IMR-90 (cell line): ENCODE data around the gene TRMT2A. TPM values are rescaled to one million over a fixed set of nuclear protein-coding genes. Genes with fewer than 3 reads are reported as not detected.

Source experiments
- ATAC-seq: fragments of 200-7000 bp; cut with Tn5 transposase; 2 replicates; pipeline ENCODE4 v1.9.1; 2020; ENCODE audit warnings: low read depth, mild to moderate bottlenecking, moderate library complexity
- BruUV-seq: library from RNA; stranded (reverse); fragments of 400-500 nt; replicated peaks from 2 replicates; lab custom pipeline; 2021; lab: Mats Ljungman, UMichigan
- CTCF ChIA-PET: fragments of 300-600 bp; formaldehyde crosslinking; extraction: SDS; loops from one replicate; lab custom pipeline; 2021; ENCODE audit warnings: antibody characterized with exemption; lab: Yijun Ruan, JAX
- POLR2A ChIA-PET: fragments of 300-600 bp; sonication (Branson Sonifier 250); formaldehyde crosslinking; loops from one replicate; lab custom pipeline; 2022; ENCODE audit warnings: antibody characterized with exemption; ENCODE audit not compliant: unreplicated experiment; lab: Charles Lee
- DNase-seq: peaks from one replicate; pipeline ENCODE4 v3.0.0; 2013
- H2AFZ ChIP-seq: replicated peaks from 2 replicates; pipeline ENCODE3; 2013; ENCODE audit warnings: low read length, mild to moderate bottlenecking; ENCODE audit not compliant: poor library complexity
- H2AK5ac ChIP-seq: 2 replicates; pipeline ENCODE4 v1.6.1; 2013; ENCODE audit warnings: low read depth, low read length, inconsistent platforms
- H2AK9ac ChIP-seq: replicated peaks from 2 replicates; pipeline ENCODE3; 2013; ENCODE audit warnings: mild to moderate bottlenecking, low read depth, low read length, moderate library complexity; ENCODE audit not compliant: poor library complexity
- H2BK120ac ChIP-seq: 2 replicates; pipeline ENCODE4 v1.6.1; 2013; ENCODE audit warnings: low read depth, low read length, inconsistent platforms
- H2BK15ac ChIP-seq: 3 replicates; pipeline ENCODE4 v1.6.1; 2013; ENCODE audit warnings: low read depth, low read length, inconsistent platforms
- H2BK20ac ChIP-seq: 2 replicates; pipeline ENCODE4 v1.6.1; 2013; ENCODE audit warnings: low read depth, mild to moderate bottlenecking, inconsistent platforms, low read length, moderate library complexity
- H2BK5ac ChIP-seq: 2 replicates; pipeline ENCODE4 v1.6.1; 2013; ENCODE audit warnings: mild to moderate bottlenecking, low read depth, low read length, inconsistent platforms; ENCODE audit not compliant: poor library complexity, severe bottlenecking
- H3K14ac ChIP-seq: replicated peaks from 2 replicates; pipeline ENCODE4 v1.6.1; 2013; ENCODE audit warnings: low read depth, low read length, inconsistent platforms
- H3K18ac ChIP-seq: 2 replicates; pipeline ENCODE4 v1.6.1; 2013; ENCODE audit warnings: low read depth, low read length, control low read depth
- H3K23ac ChIP-seq: 2 replicates; pipeline ENCODE4 v1.6.1; 2013; ENCODE audit warnings: low read depth, low read length, inconsistent platforms
- H3K27ac ChIP-seq: 2 replicates; pipeline ENCODE4 v1.5.1; 2013; ENCODE audit warnings: mild to moderate bottlenecking, control low read depth, low read length; ENCODE audit not compliant: insufficient read depth
- H3K27me3 ChIP-seq: 2 replicates; pipeline ENCODE4 v1.6.1; 2013; ENCODE audit warnings: low read length; ENCODE audit not compliant: control insufficient read depth, insufficient read depth
- H3K36me3 ChIP-seq: 2 replicates; pipeline ENCODE4 v1.6.1; 2013; ENCODE audit warnings: low read length, mixed read lengths; ENCODE audit not compliant: control insufficient read depth, insufficient read depth
- H3K4ac ChIP-seq: 2 replicates; pipeline ENCODE4 v1.6.1; 2013; ENCODE audit warnings: low read depth, low read length, inconsistent platforms
- H3K4me1 ChIP-seq: 2 replicates; pipeline ENCODE4 v1.6.1; 2013; ENCODE audit warnings: low read length, mixed read lengths; ENCODE audit not compliant: control insufficient read depth, insufficient read depth
- H3K4me2 ChIP-seq: 2 replicates; pipeline ENCODE4 v1.6.1; 2013; ENCODE audit warnings: low read depth, mild to moderate bottlenecking, control low read depth, low read length, moderate library complexity
- H3K4me3 ChIP-seq: 2 replicates; pipeline ENCODE4 v1.5.1; 2013; ENCODE audit warnings: low read depth, mild to moderate bottlenecking, control low read depth, low read length, moderate library complexity; ENCODE audit not compliant: insufficient read depth
- H3K56ac ChIP-seq: 2 replicates; pipeline ENCODE4 v1.6.1; 2013; ENCODE audit warnings: low read length, inconsistent platforms; ENCODE audit not compliant: insufficient read depth; ENCODE audit errors: extremely low read depth
- H3K79me1 ChIP-seq, 2 experiments: 2 replicates each; pipeline ENCODE4 v1.6.1; 2013; ENCODE audit warnings: low read length in 2 of 2, inconsistent platforms in 1 of 2, low read depth in 1 of 2
- H3K9ac ChIP-seq: 2 replicates; pipeline ENCODE4 v1.6.1; 2013; ENCODE audit warnings: low read depth, low read length, control low read depth
- H3K9me1 ChIP-seq: 2 replicates; pipeline ENCODE4 v1.6.1; 2013; ENCODE audit warnings: low read length, inconsistent platforms; ENCODE audit not compliant: insufficient read depth
- H3K9me3 ChIP-seq: 2 replicates; pipeline ENCODE4 v1.6.1; 2013; ENCODE audit warnings: low read length; ENCODE audit not compliant: control insufficient read depth, insufficient read depth
- H4K20me1 ChIP-seq: 2 replicates; pipeline ENCODE4 v1.6.1; 2013; ENCODE audit warnings: low read length, inconsistent platforms; ENCODE audit not compliant: insufficient read depth
- H4K5ac ChIP-seq: 2 replicates; pipeline ENCODE4 v1.6.1; 2013; ENCODE audit warnings: mild to moderate bottlenecking, low read depth, low read length, control low read depth
- H4K8ac ChIP-seq, 2 experiments: 2 replicates each; pipeline ENCODE4 v1.6.1; 2013; ENCODE audit warnings: low read depth in 2 of 2, low read length in 2 of 2, control low read depth in 1 of 2, inconsistent platforms in 1 of 2
- H4K91ac ChIP-seq: 2 replicates; pipeline ENCODE4 v1.6.1; 2013; ENCODE audit warnings: low read depth, low read length, inconsistent platforms; ENCODE audit not compliant: insufficient read depth
- CEBPB ChIP-seq: IDR thresholded peaks from 2 replicates; pipeline ENCODE4 v1.6.1; 2012; ENCODE audit warnings: low read depth, low read length, improper control_type of control experiment
- CHD1 ChIP-seq: IDR thresholded peaks from 2 replicates; pipeline ENCODE4 v1.6.1; 2012; ENCODE audit warnings: low read depth, low read length, improper control_type of control experiment
- FOS ChIP-seq: fragments of 150-350 bp; IDR thresholded peaks from 2 replicates; pipeline ENCODE4 v1.6.1; 2016; ENCODE audit warnings: low read depth, low read length
- MAFK ChIP-seq: IDR thresholded peaks from 2 replicates; pipeline ENCODE4 v1.6.1; 2012; ENCODE audit warnings: low read depth, low read length, improper control_type of control experiment
- MAZ ChIP-seq: IDR thresholded peaks from 2 replicates; pipeline ENCODE4 v1.6.1; 2012; ENCODE audit warnings: low read depth, mild to moderate bottlenecking, low read length, improper control_type of control experiment, moderate library complexity, borderline replicate concordance
- MXI1 ChIP-seq: IDR thresholded peaks from 2 replicates; pipeline ENCODE4 v1.6.1; 2012; ENCODE audit warnings: low read depth, mild to moderate bottlenecking, low read length, moderate library complexity, borderline replicate concordance
- NFE2L2 ChIP-seq: fragments of 150-350 bp; IDR thresholded peaks from 2 replicates; pipeline ENCODE4 v1.6.1; 2016; ENCODE audit warnings: low read depth, mild to moderate bottlenecking, low read length
- POLR2A ChIP-seq: IDR thresholded peaks from 2 replicates; pipeline ENCODE4 v1.6.1; 2012; ENCODE audit warnings: mild to moderate bottlenecking, low read depth, low read length
- RAD21 ChIP-seq: IDR thresholded peaks from 2 replicates; pipeline ENCODE4 v1.6.1; 2012; ENCODE audit warnings: low read length, improper control_type of control experiment
- RCOR1 ChIP-seq: IDR thresholded peaks from 2 replicates; pipeline ENCODE4 v1.6.1; 2012; ENCODE audit warnings: mild to moderate bottlenecking, low read length, improper control_type of control experiment; ENCODE audit not compliant: insufficient replicate concordance
- RFX5 ChIP-seq: IDR thresholded peaks from 2 replicates; pipeline ENCODE4 v1.8.0; 2012; ENCODE audit warnings: low read depth, mild to moderate bottlenecking, low read length, moderate library complexity
- SMC3 ChIP-seq: fragments of 150-350 bp; IDR thresholded peaks from 2 replicates; pipeline ENCODE4 v1.6.1; 2016; ENCODE audit warnings: low read depth, mild to moderate bottlenecking, antibody characterized with exemption, low read length, moderate library complexity
- WGBS, 2 experiments: methylation state at CpG; one replicate each; pipeline versions ENCODE4 v1.1.5 to v1.1.7; 2013; ENCODE audit warnings: missing lambda C conversion rate in 2 of 2; ENCODE audit not compliant: insufficient read length in 1 of 2; ENCODE audit errors: extremely low coverage in 2 of 2; 5-methylcytosine and 5-hydroxymethylcytosine counted together
- dilution Hi-C: fragments of 300-500 bp; cut with HindIII; formaldehyde crosslinking; loops from one replicate; pipeline ENCODE4 v1.14.3; 2018; ENCODE audit warnings: low sequenced_read_pairs; ENCODE audit not compliant: unreplicated experiment
- in situ Hi-C: fragments of 300-500 bp; cut with MboI; formaldehyde crosslinking; loops from 3 replicates; pipeline ENCODE4 v1.14.3; 2019; ENCODE audit warnings: low sequenced_read_pairs, inconsistent platforms, mixed read lengths
- intact Hi-C: fragments of 100-400 bp; cut with micrococcal nuclease; formaldehyde crosslinking; loops from 2 replicates; pipeline ENCODE4 v1.10.0; 2022
- polyA plus RNA-seq, 3 experiments: library from polyadenylated mRNA; depleted of rRNA; stranded (reverse); fragments of >200 nt; gene quantifications; 2 replicates each; pipeline ENCODE4 v1.2.3, GENCODE V29; 2012; ENCODE audit warnings: low replicate concordance in 1 of 3
- total RNA-seq: library from RNA; depleted of rRNA; stranded (reverse); fragments of >200 nt; gene quantifications from 2 replicates; pipeline ENCODE4 v1.2.3, GENCODE V29; 2012
- TF ChIP-seq, protein P1 (sequence below): conservative IDR thresholded peaks from 2 replicates; pipeline ENCODE4 v1.5.1; 2012; ENCODE audit warnings: mild to moderate bottlenecking, low read depth, low read length, improper control_type of control experiment
- TF ChIP-seq, protein P2 (sequence below): fragments of 150-350 bp; IDR thresholded peaks from 2 replicates; pipeline ENCODE4 v1.6.1; 2017; ENCODE audit warnings: mild to moderate bottlenecking, antibody characterized with exemption, low read length, low read depth
- TF ChIP-seq, protein P3 (sequence below): fragments of 150-350 bp; IDR thresholded peaks from 2 replicates; pipeline ENCODE4 v1.6.1; 2016; ENCODE audit warnings: low read depth, mild to moderate bottlenecking, low read length, moderate library complexity, borderline replicate concordance

Gene TRMT2A
- total and polyA plus RNA-seq, 2 of the 4 experiments (the other 2 are of a cell fraction) = 22.0 to 39.1 TPM

DNA sequence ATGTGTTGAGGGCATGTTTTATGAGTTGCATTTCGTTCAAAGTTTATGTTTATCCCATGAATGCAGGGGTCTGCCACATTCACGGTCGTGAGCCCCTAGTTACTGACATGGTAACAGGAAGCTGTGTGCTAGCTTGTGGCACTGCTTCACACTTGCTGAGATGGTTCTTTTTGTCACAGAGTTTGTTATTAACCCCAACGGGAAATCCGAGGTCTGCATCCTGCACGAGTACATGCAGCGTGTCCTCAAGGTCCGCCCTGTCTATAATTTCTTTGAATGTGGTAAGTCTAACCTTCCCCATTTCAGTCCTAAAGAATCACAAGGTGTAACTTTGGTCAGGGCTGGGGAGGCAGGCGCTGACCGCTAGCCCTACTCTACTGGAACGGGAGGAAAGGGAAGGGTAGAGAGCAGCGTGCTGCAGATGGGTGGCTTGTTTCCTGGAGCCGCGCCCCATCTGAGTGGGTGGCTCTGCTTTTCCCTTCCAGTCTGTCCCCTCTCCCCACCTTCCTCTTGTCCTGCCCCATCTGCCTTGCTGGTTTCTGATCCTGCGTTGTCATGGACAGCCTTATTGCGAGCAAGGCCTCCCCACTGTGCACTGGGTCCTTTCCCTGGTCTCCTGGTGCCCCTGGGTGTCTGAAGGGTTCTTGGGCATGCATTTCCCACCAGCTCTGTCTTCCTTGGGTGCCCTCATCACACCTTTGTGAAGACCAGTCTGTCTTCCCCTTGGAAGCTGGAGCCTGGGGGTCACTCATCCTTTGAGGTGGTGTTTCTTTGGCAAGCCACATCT is 25.1 kb downstream of the TRMT2A start:
- H4K5ac ChIP-seq = no peak overlapping the region
- peaks cover 40 to 81% of the 10 kb centered on the region in 2 experiments for H3K79me1 ChIP-seq
- no peak for ATAC-seq
- H3K9ac ChIP-seq = no peak overlapping the region
- no peak overlapping the region for H2BK5ac ChIP-seq
- no peak for DNase-seq
- H2BK120ac ChIP-seq = no peak overlapping the region
- no peak overlapping the region for H3K14ac ChIP-seq
- intact Hi-C loops (no loop called here), dilution Hi-C loops (no loop called here), in situ Hi-C loops (no loop called here)
- no peaks in the 10 kb centered on the region for H3K27me3 ChIP-seq
- H3K23ac ChIP-seq = no peak overlapping the region
- H3K4me2 ChIP-seq = no peak overlapping the region
- no peak overlapping the region for H2AK5ac ChIP-seq
- POLR2A ChIA-PET = no interaction called here
- H4K8ac ChIP-seq = no peak overlapping the region
- H2BK20ac ChIP-seq = no peak overlapping the region
- H3K56ac ChIP-seq = no peak overlapping the region
- no peak overlapping the region for H3K4ac ChIP-seq
- H3K27ac ChIP-seq = no peak overlapping the region
- 100% methylated on average over 1 of the region's 16 CpGs; no CpG with 5 or more reads in 1 of the 2 experiments for WGBS, 2 experiments
- H2BK15ac ChIP-seq = no peak overlapping the region
- H4K91ac ChIP-seq = no peak overlapping the region
- peaks cover 2% of the 10 kb centered on the region; the same call in 1 of the 2 replicates for H3K9me1 ChIP-seq
- CTCF ChIA-PET = no interaction called here
- no TSS peak for BruUV-seq
- H3K18ac ChIP-seq = no peak overlapping the region
- H3K4me3 ChIP-seq = no peak overlapping the region
- no peak overlapping the region for H2AK9ac ChIP-seq
- H3K4me1 ChIP-seq = peaks cover 4% of the 10 kb centered on the region; the same call in 1 of the 2 replicates
- no peak overlapping the region for H2AFZ ChIP-seq
- H3K9me3 ChIP-seq = no peaks in the 10 kb centered on the region
- peaks cover 83% of the 10 kb centered on the region for H3K36me3 ChIP-seq
- peaks cover 46% of the 10 kb centered on the region for H4K20me1 ChIP-seq
- TF ChIP-seq, protein P1, sequence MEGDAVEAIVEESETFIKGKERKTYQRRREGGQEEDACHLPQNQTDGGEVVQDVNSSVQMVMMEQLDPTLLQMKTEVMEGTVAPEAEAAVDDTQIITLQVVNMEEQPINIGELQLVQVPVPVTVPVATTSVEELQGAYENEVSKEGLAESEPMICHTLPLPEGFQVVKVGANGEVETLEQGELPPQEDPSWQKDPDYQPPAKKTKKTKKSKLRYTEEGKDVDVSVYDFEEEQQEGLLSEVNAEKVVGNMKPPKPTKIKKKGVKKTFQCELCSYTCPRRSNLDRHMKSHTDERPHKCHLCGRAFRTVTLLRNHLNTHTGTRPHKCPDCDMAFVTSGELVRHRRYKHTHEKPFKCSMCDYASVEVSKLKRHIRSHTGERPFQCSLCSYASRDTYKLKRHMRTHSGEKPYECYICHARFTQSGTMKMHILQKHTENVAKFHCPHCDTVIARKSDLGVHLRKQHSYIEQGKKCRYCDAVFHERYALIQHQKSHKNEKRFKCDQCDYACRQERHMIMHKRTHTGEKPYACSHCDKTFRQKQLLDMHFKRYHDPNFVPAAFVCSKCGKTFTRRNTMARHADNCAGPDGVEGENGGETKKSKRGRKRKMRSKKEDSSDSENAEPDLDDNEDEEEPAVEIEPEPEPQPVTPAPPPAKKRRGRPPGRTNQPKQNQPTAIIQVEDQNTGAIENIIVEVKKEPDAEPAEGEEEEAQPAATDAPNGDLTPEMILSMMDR = no peak
- no peak for TF ChIP-seq SMC3
- TF ChIP-seq CHD1 = no peak
- TF ChIP-seq, protein P2, sequence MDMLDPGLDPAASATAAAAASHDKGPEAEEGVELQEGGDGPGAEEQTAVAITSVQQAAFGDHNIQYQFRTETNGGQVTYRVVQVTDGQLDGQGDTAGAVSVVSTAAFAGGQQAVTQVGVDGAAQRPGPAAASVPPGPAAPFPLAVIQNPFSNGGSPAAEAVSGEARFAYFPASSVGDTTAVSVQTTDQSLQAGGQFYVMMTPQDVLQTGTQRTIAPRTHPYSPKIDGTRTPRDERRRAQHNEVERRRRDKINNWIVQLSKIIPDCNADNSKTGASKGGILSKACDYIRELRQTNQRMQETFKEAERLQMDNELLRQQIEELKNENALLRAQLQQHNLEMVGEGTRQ = no peak
- TF ChIP-seq CEBPB = no peak
- no peak for TF ChIP-seq FOS
- TF ChIP-seq RFX5 = no peak
- no peak for TF ChIP-seq RAD21
- TF ChIP-seq, protein P3, sequence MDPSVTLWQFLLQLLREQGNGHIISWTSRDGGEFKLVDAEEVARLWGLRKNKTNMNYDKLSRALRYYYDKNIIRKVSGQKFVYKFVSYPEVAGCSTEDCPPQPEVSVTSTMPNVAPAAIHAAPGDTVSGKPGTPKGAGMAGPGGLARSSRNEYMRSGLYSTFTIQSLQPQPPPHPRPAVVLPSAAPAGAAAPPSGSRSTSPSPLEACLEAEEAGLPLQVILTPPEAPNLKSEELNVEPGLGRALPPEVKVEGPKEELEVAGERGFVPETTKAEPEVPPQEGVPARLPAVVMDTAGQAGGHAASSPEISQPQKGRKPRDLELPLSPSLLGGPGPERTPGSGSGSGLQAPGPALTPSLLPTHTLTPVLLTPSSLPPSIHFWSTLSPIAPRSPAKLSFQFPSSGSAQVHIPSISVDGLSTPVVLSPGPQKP = no peak
- TF ChIP-seq MAFK = no peak
- no peak for TF ChIP-seq POLR2A
- no peak for TF ChIP-seq NFE2L2
- no peak for TF ChIP-seq MAZ
- no peak for TF ChIP-seq MXI1
- TF ChIP-seq RCOR1 = no peak
